GM12892 (cell line): ENCODE measurements around the gene FAM234B.
A peak's percentile ranks its signal among the peaks of the same experiment; 100 is the strongest.

Experiments
- DNase-seq: peaks from one replicate; pipeline ENCODE4 v3.0.0; 2011; ENCODE audit not compliant: insufficient read length
- FAIRE-seq: peaks from 2 replicates; lab custom pipeline; 2011; peaks lifted over from hg19 to GRCh38; lab: Jason Lieb, UNC
- POLR2A ChIP-seq: IDR thresholded peaks from 2 replicates; pipeline ENCODE4 v1.6.1; 2011; ENCODE audit warnings: low read depth, low read length, control low read depth
- POLR2AphosphoS5 ChIP-seq: IDR thresholded peaks from 2 replicates; pipeline ENCODE4 v1.6.1; 2011; ENCODE audit warnings: low read depth, low read length, control low read depth
- TAF1 ChIP-seq: IDR thresholded peaks from 2 replicates; pipeline ENCODE4 v1.6.1; 2011; ENCODE audit warnings: low read depth, mild to moderate bottlenecking, control low read depth, low read length, borderline replicate concordance

FAM234B gene

DNA sequence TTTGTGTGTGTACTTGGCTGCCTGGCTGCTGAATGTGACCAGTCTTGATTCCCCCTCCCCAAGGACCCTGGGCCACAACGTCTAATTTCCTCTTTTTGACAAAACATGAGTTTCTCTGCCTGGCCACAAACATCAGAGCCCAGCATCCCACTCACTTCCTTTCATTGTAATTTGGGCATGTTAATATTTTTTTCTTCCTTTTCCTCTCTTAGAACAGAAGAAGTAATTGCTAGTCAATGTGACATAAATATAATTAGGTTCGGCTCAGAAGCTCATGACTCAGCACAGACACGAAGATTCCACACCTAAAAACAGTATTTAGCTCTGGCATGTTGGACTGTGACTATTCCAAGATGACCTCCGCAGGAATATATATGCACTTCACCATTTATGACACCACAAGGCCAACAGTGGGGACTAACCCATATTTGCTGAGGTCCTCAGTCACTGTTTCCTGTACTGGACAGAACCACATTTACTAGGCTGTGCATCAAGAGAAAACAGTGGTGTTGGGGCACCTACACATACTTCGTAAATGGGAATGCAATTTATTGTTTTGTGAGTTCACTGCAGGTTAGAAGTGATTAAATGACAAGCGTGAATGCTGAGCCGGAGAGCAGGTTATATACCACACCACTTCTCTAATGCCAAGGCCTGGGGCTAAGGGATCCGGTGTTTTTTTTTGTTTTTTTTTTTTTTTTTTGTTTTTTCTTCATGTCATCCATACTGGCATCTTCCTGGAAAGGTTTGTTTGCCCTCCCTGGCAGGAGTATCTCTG lies 55.1 kb downstream of the FAM234B start:
- DNase-seq (no peak), FAIRE-seq (no peak)
- TF ChIP-seq POLR2AphosphoS5 (no peak), POLR2A (no peak), TAF1 (no peak)

- FAIRE-seq (no peak), DNase-seq (no peak)
- TF ChIP-seq POLR2AphosphoS5 (no peak), TAF1 (no peak), POLR2A (no peak)
Observed at GRCh38 chr12:13099844-13100604, 55.8 kb downstream of the FAM234B start.

DNA sequence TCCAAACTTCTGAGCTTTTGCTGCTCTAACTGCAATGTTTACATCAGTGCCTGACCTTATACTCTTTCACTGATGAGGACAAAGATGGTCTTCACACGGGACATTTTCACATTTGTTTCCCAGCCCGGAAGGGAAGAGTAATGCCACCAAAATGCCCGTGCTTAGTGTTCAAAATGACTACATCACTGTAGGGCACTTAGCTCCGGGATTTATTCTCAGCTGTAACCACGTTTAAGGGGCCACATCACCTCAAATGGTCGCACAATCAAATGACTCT lies 56.4 kb downstream of the FAM234B start:
- DNase-seq = no peak
- TF ChIP-seq POLR2AphosphoS5 (no peak), POLR2A (no peak), TAF1 (no peak)
- FAIRE-seq = no peak

DNA sequence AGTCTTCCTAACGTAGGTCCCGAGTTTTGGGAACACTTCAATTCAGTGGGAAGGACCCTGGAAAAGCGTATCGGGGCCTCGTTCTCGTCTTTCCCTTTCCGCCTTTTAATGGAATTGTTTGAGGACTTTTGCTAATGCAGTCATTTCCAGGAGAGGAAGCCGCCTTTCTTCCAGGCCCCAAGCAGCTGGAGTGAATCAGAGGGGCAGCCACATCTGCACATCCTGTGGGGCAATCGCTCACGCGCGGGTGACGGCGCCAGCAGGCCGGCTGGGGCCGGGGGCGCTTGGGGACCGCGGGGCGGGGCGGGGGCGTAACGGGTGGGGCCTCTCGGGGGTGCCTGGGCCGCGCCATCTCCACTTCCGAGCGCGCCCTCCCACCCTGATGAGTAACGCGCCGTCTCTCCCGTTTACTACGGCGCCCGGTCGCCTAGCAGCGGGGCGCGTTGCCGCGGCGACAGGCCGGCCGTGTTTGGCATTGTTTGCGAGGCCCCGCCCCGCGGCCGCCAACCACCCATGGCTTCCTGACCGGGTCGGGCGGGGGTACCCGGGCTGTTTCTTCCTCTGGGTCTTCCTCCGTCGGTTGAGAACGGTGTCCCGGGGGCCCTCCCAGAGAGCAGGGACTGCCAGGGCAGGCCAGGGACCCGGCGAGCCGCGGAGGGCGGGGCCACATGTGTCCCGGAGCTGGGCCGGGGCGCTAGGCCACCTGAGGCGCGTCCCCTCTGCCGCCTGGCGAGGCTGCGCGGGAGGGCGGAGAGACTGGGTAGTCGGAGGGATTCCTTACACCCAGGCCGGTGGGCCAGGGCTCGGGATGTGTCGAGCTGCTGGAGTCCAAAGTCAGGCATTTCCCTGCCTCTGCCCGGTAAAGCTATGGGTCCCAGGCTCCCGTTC lies 56.9 kb downstream of the FAM234B start:
- DNase-seq = peak; percentile 61
- FAIRE-seq = peak; percentile 78
- TF ChIP-seq POLR2AphosphoS5 (no peak), TAF1 (no peak), POLR2A (no peak)

- no peak for FAIRE-seq
- no peak for DNase-seq
- TF ChIP-seq POLR2A (no peak), POLR2AphosphoS5 (no peak), TAF1 (no peak)
Observed at GRCh38 chr12:13101821-13102375, 57.7 kb downstream of the FAM234B start.

- no peak for FAIRE-seq
- no peak for TF ChIP-seq POLR2AphosphoS5
- TF ChIP-seq POLR2A = no peak
- no peak for TF ChIP-seq TAF1
- no peak for DNase-seq
Observed at GRCh38 chr12:13102461-13103195, 58.4 kb downstream of the FAM234B start.

GRCh38 chr12:13103391-13104033 lies 59.3 kb downstream of the FAM234B start, which contains the start of gene GSG1:
TSS of gene GSG1 (minus strand) at chr12:13103667. CDS start at chr12:13103512, 155 bp downstream.
- FAIRE-seq (no peak), DNase-seq (no peak)
- no peak for TF ChIP-seq POLR2AphosphoS5
- TF ChIP-seq POLR2A = no peak
- TF ChIP-seq TAF1 = no peak

GRCh38 chr12:13104409-13104808 lies 60.2 kb downstream of the FAM234B start:
- no peak for FAIRE-seq
- TF ChIP-seq TAF1 (no peak), POLR2A (no peak), POLR2AphosphoS5 (no peak)
- DNase-seq = no peak

- no peak for DNase-seq
- TF ChIP-seq POLR2AphosphoS5 = no peak
- FAIRE-seq = no peak
Observed at GRCh38 chr12:13105781-13106180, 61.6 kb downstream of the FAM234B start.

- FAIRE-seq = no peak
- TF ChIP-seq TAF1 (no peak), POLR2AphosphoS5 (no peak), POLR2A (no peak)
Observed at GRCh38 chr12:13106666-13107065, 62.5 kb downstream of the FAM234B start.

GRCh38 chr12:13112968-13113367 lies 68.8 kb downstream of the FAM234B start:
- FAIRE-seq (no peak), DNase-seq (no peak)
- TF ChIP-seq POLR2A (no peak), TAF1 (no peak), POLR2AphosphoS5 (no peak)

More at GRCh38 chr12:13106666-13107065, 62.5 kb downstream of the FAM234B start:
- no peak for DNase-seq
